Ishikawa (cell line): ENCODE data around the gene KRTAP1-3.
"Not testable (repeated sequence)": the region's sequence is repeated elsewhere in the genome, so short reads cannot be mapped to it uniquely, and the experiment has no call there.

ENCODE experiments used
- CEBPB ChIP-seq: IDR thresholded peaks from 2 replicates; pipeline ENCODE4 v1.6.1; 2012
- CREB1 ChIP-seq: IDR thresholded peaks from 2 replicates; pipeline ENCODE4 v1.6.1; 2012; ENCODE audit warnings: low read depth
- EGR1 ChIP-seq: IDR thresholded peaks from 2 replicates; pipeline ENCODE4 v1.6.1; 2012
- EP300 ChIP-seq: IDR thresholded peaks from 2 replicates; pipeline ENCODE4 v1.6.1; 2012; ENCODE audit warnings: borderline replicate concordance
- FOXM1 ChIP-seq: IDR thresholded peaks from 2 replicates; pipeline ENCODE4 v1.6.1; 2012; ENCODE audit warnings: low read depth, borderline replicate concordance
- MAX ChIP-seq: IDR thresholded peaks from 2 replicates; pipeline ENCODE4 v1.6.1; 2012
- NFIC ChIP-seq: IDR thresholded peaks from 2 replicates; pipeline ENCODE4 v1.6.1; 2012
- RAD21 ChIP-seq: IDR thresholded peaks from 2 replicates; pipeline ENCODE4 v1.6.1; 2012; ENCODE audit warnings: low read depth
- REST ChIP-seq: IDR thresholded peaks from 2 replicates; pipeline ENCODE4 v1.6.1; 2012; ENCODE audit warnings: low read depth, mild to moderate bottlenecking
- TAF1 ChIP-seq: IDR thresholded peaks from 2 replicates; pipeline ENCODE4 v1.6.1; 2012; ENCODE audit warnings: low read depth, mild to moderate bottlenecking
- TCF12 ChIP-seq: IDR thresholded peaks from 2 replicates; pipeline ENCODE4 v1.6.1; 2012; ENCODE audit warnings: low read depth
- TEAD4 ChIP-seq: IDR thresholded peaks from 2 replicates; pipeline ENCODE4 v1.6.1; 2012
- USF1 ChIP-seq: IDR thresholded peaks from 2 replicates; pipeline ENCODE4 v1.6.1; 2012
- YY1 ChIP-seq: IDR thresholded peaks from 2 replicates; pipeline ENCODE4 v1.6.1; 2012; ENCODE audit warnings: low read depth
- ZBTB7A ChIP-seq: IDR thresholded peaks from 2 replicates; pipeline ENCODE4 v1.6.1; 2012; ENCODE audit warnings: low read depth

Gene KRTAP1-3

GRCh38 chr17:41059276-41060051, 24.8 kb upstream of the KRTAP1-3 start:
- 0 out of 2 replicates have a peak, but pooled peaks have one; percentile 11 for TF ChIP-seq TCF12
- peak; percentile 55; the same call in 1 of the 2 replicates for TF ChIP-seq TEAD4

GRCh38 chr17:41058741-41059140, 24.1 kb upstream of the KRTAP1-3 start:
- TF ChIP-seq REST (no peak), TAF1 (no peak), CREB1 (no peak), MAX (no peak), ZBTB7A (no peak), USF1 (no peak), EGR1 (no peak)

GRCh38 chr17:41057547-41057946, 22.9 kb upstream of the KRTAP1-3 start:
- TF ChIP-seq RAD21 (no peak), CREB1 (no peak), EGR1 (no peak), CEBPB (no peak), TCF12 (no peak)

GRCh38 chr17:41055130-41055529, 20.5 kb upstream of the KRTAP1-3 start, which contains the start of gene KRTAP2-2:
Gene KRTAP2-2, minus strand, starts transcription at chr17:41055230. Its CDS starts 19 bp downstream, at chr17:41055211.
- TF ChIP-seq TCF12, USF1, CREB1: not testable (repeated sequence)

- TF ChIP-seq RAD21 = no peak
- no peak for TF ChIP-seq TAF1
- TF ChIP-seq NFIC = peak; percentile 64
- TF ChIP-seq FOXM1 = peak; percentile 74
- no peak for TF ChIP-seq EGR1
- TF ChIP-seq CEBPB = peak; percentile 53; the same call in 1 of the 2 replicates
- TF ChIP-seq MAX = peak; percentile 30; the same call in 1 of the 2 replicates
- TF ChIP-seq EP300 = peak; percentile 91
- no peak for TF ChIP-seq ZBTB7A
- TF ChIP-seq TCF12 = peak; percentile 99
- TF ChIP-seq USF1 = no peak
- TF ChIP-seq CREB1 = no peak
- TF ChIP-seq REST = no peak
- TF ChIP-seq YY1 = no peak
- peak; percentile 97 for TF ChIP-seq TEAD4
These were observed 19.4 kb upstream of the KRTAP1-3 start for GRCh38 chr17:41054025-41054424.

- TF ChIP-seq RAD21 (no peak), EP300 (no peak), REST (no peak), TAF1 (no peak), ZBTB7A (no peak), FOXM1 (no peak)
These were observed 17.9 kb upstream of the KRTAP1-3 start for GRCh38 chr17:41052566-41052965.
